Measurements from ENCODE around the gene NOC4L.

GRCh38 chr12:132178801-132179401, 34.6 kb downstream of the NOC4L start:
- TF ChIP-seq CTCF (IDR thresholded peaks at IDR 0.05; ENCODE audit: insufficient read depth, low read length, poor library complexity, severe bottlenecking): no peak
- TF ChIP-seq EZH2phosphoT487 (conservative IDR thresholded peaks at IDR 0.05; ENCODE audit: low read length): no peak

Measured in SU-DHL-6 (cell line).